Stimulated activated CD4-positive, alpha-beta T cell treated with anti-CD3 and anti-CD28 coated beads, Interleukin-2, amount 100 ng/mL, for 4 hours (primary cell): ENCODE measurements around the gene TBC1D5.

ENCODE experiments used
- DNase-seq: peaks from one replicate; pipeline ENCODE4 v3.0.0-alpha.2; 2020; ENCODE audit warnings: low read depth

Gene TBC1D5

GRCh38 chr3:17158941-17159682, 583.3 kb downstream of the TBC1D5 start:
- DNase-seq, result no peak

- DNase-seq, result no peak
These were observed 584.7 kb downstream of the TBC1D5 start for GRCh38 chr3:17157713-17158112.

- DNase-seq, result no peak
These were observed 585.6 kb downstream of the TBC1D5 start for GRCh38 chr3:17156864-17157263.

- no peak for DNase-seq
These were observed 586.5 kb downstream of the TBC1D5 start for GRCh38 chr3:17155951-17156350.

GRCh38 chr3:17154941-17155340, 587.5 kb downstream of the TBC1D5 start:
- DNase-seq, result no peak

GRCh38 chr3:17154221-17154620, 588.2 kb downstream of the TBC1D5 start:
- no peak for DNase-seq

GRCh38 chr3:17153209-17153608, 589.2 kb downstream of the TBC1D5 start:
- DNase-seq, result no peak

GRCh38 chr3:17151598-17152373, 590.6 kb downstream of the TBC1D5 start:
- DNase-seq, result peak; percentile 84

GRCh38 chr3:17149076-17149475, 593.4 kb downstream of the TBC1D5 start:
- no peak for DNase-seq

GRCh38 chr3:17144665-17144993, 597.8 kb downstream of the TBC1D5 start:
- DNase-seq, result no peak

- no peak for DNase-seq
These were observed 598.4 kb downstream of the TBC1D5 start for GRCh38 chr3:17143893-17144664.

GRCh38 chr3:17142516-17142915, 599.9 kb downstream of the TBC1D5 start:
- no peak for DNase-seq

GRCh38 chr3:17141699-17142098, 600.7 kb downstream of the TBC1D5 start:
- DNase-seq, result no peak

- no peak for DNase-seq
These were observed 601.5 kb downstream of the TBC1D5 start for GRCh38 chr3:17140670-17141505.

- DNase-seq, result no peak
These were observed 604.0 kb downstream of the TBC1D5 start for GRCh38 chr3:17138246-17139039.

- DNase-seq, result no peak
These were observed 605.1 kb downstream of the TBC1D5 start for GRCh38 chr3:17137321-17137826.

GRCh38 chr3:17136136-17136721, 606.2 kb downstream of the TBC1D5 start:
- no peak for DNase-seq

- DNase-seq, result no peak
These were observed 606.7 kb downstream of the TBC1D5 start for GRCh38 chr3:17135696-17136095.

- DNase-seq, result no peak
These were observed 608.5 kb downstream of the TBC1D5 start for GRCh38 chr3:17133632-17134545.
